ELF-1 (cell line): ENCODE results near the gene GZF1.
A peak's percentile ranks its signal among the peaks of the same experiment; 100 is the strongest.
"Not testable (repeated sequence)": the region's sequence is repeated elsewhere in the genome, so short reads cannot be mapped to it uniquely, and the experiment has no call there.

Source experiments
- DNase-seq: peaks from one replicate; pipeline ENCODE4 v3.0.0-alpha.2; 2016; ENCODE audit warnings: low read depth, low spot score

GZF1 gene

GRCh38 chr20:23346002-23346401 is 16.0 kb upstream of the GZF1 start:
- DNase-seq, result no peak

- no peak for DNase-seq
Measured at GRCh38 chr20:23347791-23348190, 14.2 kb upstream of the GZF1 start.

GRCh38 chr20:23348510-23348909 is 13.5 kb upstream of the GZF1 start:
- DNase-seq, result not testable (repeated sequence)

- DNase-seq, result peak; percentile 55
Measured at GRCh38 chr20:23349338-23350195, 12.4 kb upstream of the GZF1 start.

GRCh38 chr20:23350196-23350903 is 11.6 kb upstream of the GZF1 start, which contains the start of gene NXT1:
TSS of gene NXT1 (plus strand) at chr20:23350791. CDS start at chr20:23354042, 3,251 bp downstream.
- DNase-seq, result peak; percentile 99

- DNase-seq, result peak; percentile 64
Measured at GRCh38 chr20:23350904-23351838, 10.8 kb upstream of the GZF1 start.

- peak; percentile 43 for DNase-seq
Measured at GRCh38 chr20:23356203-23356602, 5.8 kb upstream of the GZF1 start.

GRCh38 chr20:23357767-23358562 is 4.0 kb upstream of the GZF1 start:
- peak; percentile 100 for DNase-seq

- DNase-seq, result no peak
Measured at GRCh38 chr20:23358563-23358906, 3.4 kb upstream of the GZF1 start.

GRCh38 chr20:23358923-23359593 is 2.9 kb upstream of the GZF1 start:
- no peak for DNase-seq

GRCh38 chr20:23360531-23360930 is 1.5 kb upstream of the GZF1 start:
- no peak for DNase-seq

GRCh38 chr20:23361119-23361475 is 885 bp upstream of the GZF1 start:
- DNase-seq, result no peak

- peak; percentile 55 for DNase-seq
Measured at GRCh38 chr20:23362392-23363256, 642 bp downstream of the GZF1 start.

- no peak for DNase-seq
Measured at GRCh38 chr20:23363257-23363649, 1.3 kb downstream of the GZF1 start.

- no peak for DNase-seq
Measured at GRCh38 chr20:23365390-23366165, 3.6 kb downstream of the GZF1 start.

- DNase-seq, result no peak
Measured at GRCh38 chr20:23366384-23366783, 4.4 kb downstream of the GZF1 start.

GRCh38 chr20:23367770-23368169 is 5.8 kb downstream of the GZF1 start:
- no peak for DNase-seq

- no peak for DNase-seq
Measured at GRCh38 chr20:23368316-23369071, 6.5 kb downstream of the GZF1 start.
